Mucosa of gallbladder (tissue), 1 donor: ENCODE data around the gene CUX1. TPM values are rescaled to one million over a fixed set of nuclear protein-coding genes. Genes with fewer than 3 reads are reported as not detected.
"Not testable (repeated sequence)": the region's sequence is repeated elsewhere in the genome, so short reads cannot be mapped to it uniquely, and the experiment has no call there.

Experiments used
- DNase-seq: peaks from one replicate; pipeline ENCODE4 v3.0.0-alpha.2; 2020; ENCODE audit warnings: low spot score
- total RNA-seq: library from RNA; stranded (reverse); gene quantifications from one replicate; pipeline ENCODE4 v1.2.1, GENCODE V29; 2021
- donor health status: DM: no; HTN: no; CAD: no.

Gene CUX1
- total RNA-seq, 1 donor from 2014 or later, result 129 TPM

GRCh38 chr7:101978683-101979082 is 161.3 kb downstream of the CUX1 start:
- no peak for DNase-seq

DNA sequence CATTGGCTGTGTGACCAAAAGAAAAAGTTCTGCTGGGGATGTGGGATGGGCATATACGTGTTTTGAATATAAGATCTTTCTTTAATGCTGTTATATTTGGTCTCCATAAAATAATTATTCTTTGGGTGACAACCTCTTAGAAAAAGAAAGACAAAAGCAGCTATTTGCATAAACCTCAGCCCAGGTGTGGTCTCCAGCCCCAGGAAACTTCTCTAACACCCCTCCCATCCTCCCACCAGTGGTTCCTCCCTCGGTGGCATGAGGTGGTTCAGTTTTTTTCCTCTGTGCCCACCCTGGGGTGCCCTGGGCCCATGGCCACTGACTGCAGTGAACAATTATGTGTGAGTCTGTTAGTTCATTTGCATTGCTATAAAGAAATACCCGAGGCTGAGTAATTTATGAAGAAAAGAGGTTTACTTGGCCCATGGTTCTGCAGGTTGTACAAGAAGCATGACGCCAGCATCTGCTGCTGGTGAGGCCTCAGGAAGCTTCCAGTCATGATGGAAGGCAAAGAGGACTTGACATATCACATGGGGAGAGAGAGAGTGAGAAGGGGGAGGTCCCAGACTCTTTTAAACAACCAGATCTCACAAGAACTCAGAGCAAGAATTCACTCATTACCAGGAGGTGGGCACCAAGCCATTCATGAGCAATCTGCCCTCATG is 165.9 kb downstream of the CUX1 start:
- DNase-seq, result no peak

GRCh38 chr7:101984133-101984879 is 166.9 kb downstream of the CUX1 start:
- DNase-seq, result no peak

DNA sequence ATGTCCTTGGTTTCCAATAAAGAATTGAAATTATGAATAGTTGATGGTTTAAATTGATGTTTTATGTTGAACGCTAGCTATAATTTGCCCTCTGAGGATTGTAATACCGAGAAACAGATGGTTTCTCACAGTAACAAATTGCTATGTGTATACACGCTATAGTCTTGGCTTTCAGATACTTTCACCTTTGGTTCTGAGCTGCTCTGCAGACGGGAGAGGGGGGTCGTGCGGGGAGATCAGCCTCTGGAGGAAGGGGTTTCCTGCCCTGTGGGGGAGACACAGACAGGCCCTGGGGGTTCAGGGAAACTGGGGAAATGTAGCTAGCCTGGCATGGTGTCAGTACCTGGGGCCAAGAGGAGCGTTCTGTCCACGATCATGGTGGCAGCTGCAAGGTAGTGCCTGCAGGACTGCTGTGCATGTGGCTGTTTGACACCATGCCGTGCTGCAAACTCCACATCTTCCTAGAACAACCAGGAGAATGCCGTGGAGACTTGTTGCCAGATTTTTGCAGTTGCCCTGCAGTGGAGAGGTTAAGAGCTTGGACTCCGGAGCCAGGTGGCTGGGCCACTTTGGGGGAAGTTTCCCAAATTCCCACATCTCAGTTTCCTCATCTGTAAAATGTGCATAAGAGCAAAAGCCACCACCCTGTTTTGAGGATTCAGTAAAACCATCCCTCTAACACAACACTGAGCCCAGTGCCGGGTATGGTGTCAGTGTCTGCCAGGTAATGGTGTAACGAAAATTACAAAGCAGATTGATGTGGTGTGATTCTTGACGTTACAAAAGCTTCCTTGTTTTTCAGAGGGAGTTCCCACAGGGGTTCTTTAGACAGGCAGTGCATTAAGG is 167.9 kb downstream of the CUX1 start:
- DNase-seq, result no peak

GRCh38 chr7:101985903-101986734 is 168.7 kb downstream of the CUX1 start:
- no peak for DNase-seq

DNA sequence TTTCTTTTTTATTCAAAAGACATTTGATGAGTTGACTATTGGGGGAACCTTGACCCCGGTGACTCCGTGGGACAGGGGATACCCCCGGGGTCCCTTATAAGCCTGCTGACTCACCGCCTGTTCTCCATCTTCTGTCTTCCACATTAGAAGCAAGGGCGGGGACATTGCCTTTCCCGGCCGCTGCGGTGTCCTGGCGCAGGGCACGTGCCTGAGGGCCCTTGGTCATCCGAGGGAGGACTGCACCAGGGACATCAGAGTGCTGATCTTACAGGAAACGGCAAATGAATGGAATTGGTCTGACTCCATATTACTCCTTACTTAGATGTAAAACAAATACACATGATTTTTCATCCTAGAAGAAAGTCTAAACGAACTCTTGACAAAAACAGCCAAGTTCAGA is 170.1 kb downstream of the CUX1 start:
- no peak for DNase-seq

DNA sequence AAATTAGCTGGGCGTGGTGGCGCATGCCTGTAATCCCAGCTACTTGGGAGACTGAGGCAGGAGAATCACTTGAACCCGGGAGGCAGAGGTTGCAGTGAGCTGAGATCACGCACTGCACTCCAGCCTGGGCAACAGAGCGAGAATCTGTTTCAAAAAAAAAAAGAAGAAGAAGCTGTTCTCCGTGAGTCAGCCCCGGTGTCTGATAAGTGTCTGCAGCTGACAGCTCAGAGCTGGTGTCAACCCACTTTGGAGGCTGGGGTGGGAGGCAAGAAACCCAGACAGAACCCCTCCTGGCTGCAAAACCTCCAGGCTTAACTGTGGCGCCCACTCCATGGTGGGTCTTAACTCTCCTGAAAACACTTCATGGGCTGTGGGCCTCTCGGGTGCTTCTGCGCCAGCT is 170.6 kb downstream of the CUX1 start:
- not testable (repeated sequence) for DNase-seq

GRCh38 chr7:101988513-101988912 is 171.1 kb downstream of the CUX1 start:
- no peak for DNase-seq

DNA sequence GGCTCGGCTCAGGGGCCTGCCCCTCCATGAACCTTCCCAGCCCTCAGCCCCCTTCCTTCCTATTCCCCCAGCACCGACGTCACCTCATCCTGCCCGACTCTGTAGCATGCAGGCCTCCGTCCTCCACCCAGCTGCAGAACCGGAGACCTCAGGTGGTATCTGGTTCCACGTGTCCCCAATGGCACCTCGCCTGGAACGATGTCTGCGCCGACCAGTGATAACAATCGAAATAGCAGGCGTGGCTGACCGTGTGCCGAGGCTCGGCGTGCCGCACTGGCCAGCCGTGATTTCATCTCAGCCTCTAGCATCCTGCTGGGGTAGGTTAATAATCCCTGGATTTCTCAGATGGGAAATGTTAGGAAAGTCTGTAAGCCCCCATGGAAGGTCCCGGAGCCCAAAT is 171.7 kb downstream of the CUX1 start:
- DNase-seq, result no peak

DNA sequence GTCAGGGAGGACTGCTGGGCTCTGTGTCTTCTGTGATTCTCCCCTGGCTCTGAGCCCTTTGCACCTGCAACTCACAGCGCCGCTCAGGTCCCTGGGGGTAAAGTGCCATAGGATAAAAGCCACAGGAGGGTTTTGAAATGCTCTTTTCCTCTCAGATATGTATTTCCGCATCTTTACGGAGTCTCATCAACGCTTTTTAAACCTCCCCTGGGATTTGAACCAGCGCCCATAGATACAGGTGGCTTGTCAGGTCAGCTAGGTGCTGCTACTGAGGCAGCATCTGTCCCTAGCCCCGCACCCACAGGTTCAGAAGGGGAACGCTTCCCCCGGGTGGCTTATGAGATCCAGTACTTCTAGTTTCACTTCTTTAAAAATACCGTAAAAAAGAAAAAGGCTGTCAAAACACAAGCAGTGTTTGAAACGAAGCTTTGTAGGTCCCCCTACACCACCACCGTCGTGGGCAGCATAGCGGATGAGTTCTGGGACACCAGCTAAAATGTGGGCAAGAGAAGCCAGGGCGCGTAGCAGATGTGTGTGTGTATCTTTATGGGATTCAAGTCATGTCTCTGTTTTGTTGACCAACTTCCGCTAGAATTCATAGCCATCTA is 173.5 kb downstream of the CUX1 start:
- DNase-seq, result no peak

DNA sequence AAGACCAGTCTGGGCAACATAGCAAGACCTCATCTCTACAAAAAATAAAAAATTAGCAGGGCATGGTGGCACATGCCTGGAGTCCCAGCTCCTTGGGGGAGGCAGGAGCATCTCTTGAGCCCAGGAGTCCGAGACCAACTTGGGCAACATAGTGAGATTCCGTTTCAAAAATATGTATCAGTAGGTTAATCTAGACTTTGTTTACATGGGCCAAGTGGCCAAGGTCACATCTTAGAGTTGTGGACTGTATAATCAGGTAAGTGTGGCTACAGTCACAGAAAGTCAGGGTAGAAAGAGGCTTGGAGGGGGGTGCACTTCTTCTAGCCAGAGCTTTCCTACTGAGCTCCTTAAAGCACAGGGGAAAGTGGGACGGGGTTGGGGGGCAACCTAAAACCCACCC is 174.4 kb downstream of the CUX1 start:
- no peak for DNase-seq

- DNase-seq, result no peak
Measured at GRCh38 chr7:101993311-101993710, 175.9 kb downstream of the CUX1 start.

- no peak for DNase-seq
Measured at GRCh38 chr7:101995121-101995520, 177.7 kb downstream of the CUX1 start.

DNA sequence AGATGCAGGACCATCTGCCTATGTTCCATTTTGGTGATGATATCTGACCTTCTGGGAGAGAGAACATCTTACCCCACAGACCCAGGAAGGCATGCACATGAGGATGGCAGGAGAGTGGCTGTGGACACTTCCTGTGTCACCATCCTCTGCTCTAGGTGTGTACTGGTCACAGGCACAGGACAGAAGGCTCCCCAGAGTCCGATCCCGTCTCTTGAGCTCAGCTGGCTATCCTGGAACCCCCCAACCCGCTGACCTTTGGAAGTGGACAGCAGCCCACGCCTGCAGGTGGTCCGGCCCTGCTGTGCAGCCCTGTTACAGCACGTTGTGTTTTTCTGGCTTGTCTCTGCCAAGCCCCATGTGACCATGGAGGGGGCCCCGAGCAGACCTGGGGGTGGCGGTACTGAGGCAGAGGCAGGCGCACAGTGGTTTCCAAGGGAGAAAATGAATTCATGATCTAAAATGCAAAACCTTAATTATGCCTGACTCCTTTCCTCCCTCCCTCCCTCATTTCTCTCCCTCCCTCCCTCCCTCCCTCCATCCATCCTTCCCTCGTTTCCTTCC is 178.8 kb downstream of the CUX1 start:
- DNase-seq, result no peak

DNA sequence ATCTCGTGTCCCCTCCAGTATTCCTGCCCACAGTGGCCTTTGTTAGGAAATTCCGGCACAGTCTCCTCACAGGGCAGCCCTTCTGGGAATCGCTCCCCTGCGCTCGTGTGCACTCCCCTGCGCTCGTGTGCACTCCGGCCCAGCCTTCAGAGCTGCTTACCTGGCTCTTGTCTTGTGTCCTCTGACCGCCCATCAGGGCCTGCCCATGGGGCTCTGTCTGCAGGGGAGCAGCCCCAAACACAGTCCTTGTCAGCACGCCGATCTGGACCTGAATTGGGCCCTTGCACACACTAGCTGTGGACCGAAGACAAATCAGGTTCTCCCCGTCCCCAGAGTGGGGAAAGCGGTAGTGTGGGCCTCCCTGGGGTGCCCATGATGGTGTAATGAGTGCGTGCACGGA is 179.4 kb downstream of the CUX1 start:
- DNase-seq, result no peak

- DNase-seq, result no peak
Measured at GRCh38 chr7:101998029-101998905, 180.8 kb downstream of the CUX1 start.

GRCh38 chr7:101998906-101999240 is 181.4 kb downstream of the CUX1 start:
- no peak for DNase-seq

- DNase-seq, result no peak
Measured at GRCh38 chr7:101999393-101999792, 182.0 kb downstream of the CUX1 start.

- no peak for DNase-seq
Measured at GRCh38 chr7:102000123-102000522, 182.7 kb downstream of the CUX1 start.

DNA sequence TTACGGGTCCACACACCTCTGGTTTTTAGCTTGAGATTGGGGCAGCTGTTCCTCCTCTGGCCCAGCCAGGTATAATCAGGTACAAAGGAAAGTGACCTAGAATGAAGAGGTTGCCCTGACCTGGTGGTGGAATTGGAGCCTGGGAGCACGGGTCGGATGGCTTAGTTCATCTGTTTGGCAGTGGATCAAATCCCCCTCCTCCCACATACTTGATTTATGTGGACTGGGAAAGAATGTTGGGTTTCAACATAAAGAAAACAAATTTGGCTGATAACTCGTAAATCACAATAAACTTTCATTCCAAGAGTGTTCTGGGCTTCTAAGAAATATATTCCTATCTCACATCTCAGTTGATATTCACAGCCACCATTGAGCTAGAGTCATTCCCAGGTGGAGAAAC is 186.8 kb downstream of the CUX1 start:
- DNase-seq, result no peak
